HG02938 (cell line): ENCODE measurements around the gene SYT12.
"Not testable (repeated sequence)": the region's sequence is repeated elsewhere in the genome, so short reads cannot be mapped to it uniquely, and the experiment has no call there.

ENCODE experiments used
- ATAC-seq: cut with Tn5 transposase; IDR thresholded peaks from one replicate; pipeline ENCODE4 v1.9.1; 2021; ENCODE audit warnings: mild to moderate bottlenecking, moderate library complexity; ENCODE audit not compliant: unreplicated experiment

SYT12 gene, protein sequence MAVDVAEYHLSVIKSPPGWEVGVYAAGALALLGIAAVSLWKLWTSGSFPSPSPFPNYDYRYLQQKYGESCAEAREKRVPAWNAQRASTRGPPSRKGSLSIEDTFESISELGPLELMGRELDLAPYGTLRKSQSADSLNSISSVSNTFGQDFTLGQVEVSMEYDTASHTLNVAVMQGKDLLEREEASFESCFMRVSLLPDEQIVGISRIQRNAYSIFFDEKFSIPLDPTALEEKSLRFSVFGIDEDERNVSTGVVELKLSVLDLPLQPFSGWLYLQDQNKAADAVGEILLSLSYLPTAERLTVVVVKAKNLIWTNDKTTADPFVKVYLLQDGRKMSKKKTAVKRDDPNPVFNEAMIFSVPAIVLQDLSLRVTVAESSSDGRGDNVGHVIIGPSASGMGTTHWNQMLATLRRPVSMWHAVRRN

DNA sequence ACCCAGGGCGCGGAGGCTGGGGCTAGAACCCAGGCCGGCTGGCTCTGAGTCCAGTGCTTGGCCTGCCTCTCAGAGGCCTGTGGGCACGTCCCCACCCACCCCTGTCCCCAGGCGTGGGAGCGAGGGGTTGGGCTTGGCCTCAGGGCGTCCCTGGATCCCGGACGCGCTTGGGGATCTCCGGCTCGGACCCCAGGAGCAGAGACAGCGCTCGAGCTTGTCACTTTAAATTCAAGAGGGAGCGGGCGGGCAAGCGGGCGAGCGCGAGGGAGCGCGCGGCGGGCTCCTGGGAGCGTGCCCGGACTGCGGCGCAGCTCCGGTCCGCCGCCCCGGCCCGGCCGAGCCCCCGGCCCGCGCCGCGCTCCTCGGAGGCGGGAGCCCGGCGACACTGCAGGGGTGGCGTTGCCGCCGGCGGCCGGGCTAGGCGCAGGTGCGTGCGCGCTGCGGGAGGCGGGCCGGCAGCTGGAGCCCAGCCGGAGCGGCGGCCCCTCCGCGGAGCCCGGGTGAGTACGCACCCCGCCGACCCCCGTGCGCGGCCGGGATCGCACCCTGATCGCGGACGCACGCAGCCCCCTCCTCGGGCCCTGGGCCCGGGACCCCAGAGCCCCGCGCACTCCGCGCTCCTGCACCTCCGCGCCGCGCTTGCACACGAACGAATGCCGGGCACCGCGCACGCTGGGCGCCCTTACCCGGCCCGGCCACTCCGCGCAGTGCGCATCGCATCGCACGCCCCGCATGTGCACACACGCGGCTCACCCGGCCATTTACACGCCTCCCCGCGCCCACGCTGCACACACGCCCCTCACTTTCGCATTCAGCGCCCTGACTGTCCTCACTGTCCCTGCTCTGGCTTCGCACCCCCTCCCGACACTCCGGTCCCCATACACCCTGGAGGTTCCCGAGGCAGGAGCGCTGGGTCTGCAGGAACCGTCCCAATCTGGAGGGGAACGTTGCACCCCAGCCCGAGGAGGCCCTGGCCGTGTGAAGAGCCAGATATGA is at the start of gene SYT12:
TSS of gene SYT12 (plus strand) at position 174 of the 996 bp plus-strand sequence. CDS start 7,011 bp downstream, outside the sequence.
- no peak for ATAC-seq

DNA sequence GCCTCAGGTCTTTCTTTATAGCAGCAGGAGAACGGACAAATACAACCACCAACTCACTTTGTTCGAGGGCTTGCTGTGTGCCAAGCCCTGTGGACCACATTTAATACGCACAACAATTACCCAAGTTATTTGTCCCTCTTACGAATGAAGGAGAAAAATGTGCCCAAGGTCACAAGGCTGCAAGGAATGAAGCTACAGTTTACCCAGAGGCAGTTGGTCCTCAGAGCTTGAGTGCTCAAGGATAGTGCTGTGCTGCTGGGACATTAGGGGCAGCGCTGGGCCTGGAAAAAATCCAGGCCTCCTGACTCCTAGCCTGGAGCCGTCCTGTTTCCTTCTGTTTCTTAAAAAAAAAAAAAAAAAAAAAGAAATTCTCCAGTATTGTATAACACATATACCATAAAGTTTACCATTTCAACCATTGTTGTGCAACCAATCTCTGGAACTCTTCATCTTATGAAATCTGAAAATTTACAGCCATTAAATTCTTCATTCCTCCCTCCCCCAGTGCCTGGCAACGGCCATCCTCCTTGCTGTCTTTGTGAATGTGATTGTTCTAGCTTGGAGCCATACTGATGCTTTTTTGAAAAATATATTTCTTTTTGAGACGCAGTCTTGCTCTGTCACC is 48.9 kb upstream of the SYT12 start:
- ATAC-seq = no peak

- no peak for ATAC-seq
These were observed 48.1 kb upstream of the SYT12 start, which contains the start of gene C11orf86 for GRCh38 chr11:66974724-66975404. C11orf86 (plus strand) TSS chr11:66975304; CDS start chr11:66975363, 59 bp downstream.

DNA sequence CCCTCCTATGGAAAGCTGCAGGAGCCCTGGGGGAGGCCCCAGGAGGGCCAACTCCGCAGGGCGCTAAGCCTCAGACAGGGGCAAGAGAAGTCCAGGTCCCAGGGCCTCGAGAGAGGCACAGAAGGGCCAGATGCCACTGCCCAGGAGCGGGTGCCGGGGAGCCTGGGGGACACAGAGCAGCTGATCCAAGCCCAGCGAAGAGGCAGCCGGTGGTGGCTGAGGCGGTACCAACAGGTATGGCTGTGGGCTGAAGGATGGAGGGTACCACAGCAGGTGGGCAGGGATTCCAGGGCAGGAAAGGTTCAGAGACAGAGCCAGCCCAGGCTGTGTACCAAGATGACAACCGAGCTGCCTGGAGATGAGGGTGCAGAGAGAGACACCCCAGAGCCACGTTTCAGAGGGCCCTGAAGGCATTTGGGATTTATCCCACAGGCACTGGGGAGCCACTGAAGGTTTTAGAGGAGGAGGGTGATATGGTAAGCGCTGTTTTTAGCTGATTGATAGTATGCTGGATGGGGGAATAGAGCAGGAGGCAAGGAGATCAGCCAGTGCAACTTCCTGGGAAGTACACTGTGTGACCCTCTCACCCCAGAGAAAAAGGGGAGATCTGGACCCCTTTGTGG is 47.4 kb upstream of the SYT12 start:
- ATAC-seq = no peak

GRCh38 chr11:66976028-66976467 is 46.9 kb upstream of the SYT12 start:
- no peak for ATAC-seq

GRCh38 chr11:66976925-66977324 is 46.0 kb upstream of the SYT12 start:
- ATAC-seq = no peak

DNA sequence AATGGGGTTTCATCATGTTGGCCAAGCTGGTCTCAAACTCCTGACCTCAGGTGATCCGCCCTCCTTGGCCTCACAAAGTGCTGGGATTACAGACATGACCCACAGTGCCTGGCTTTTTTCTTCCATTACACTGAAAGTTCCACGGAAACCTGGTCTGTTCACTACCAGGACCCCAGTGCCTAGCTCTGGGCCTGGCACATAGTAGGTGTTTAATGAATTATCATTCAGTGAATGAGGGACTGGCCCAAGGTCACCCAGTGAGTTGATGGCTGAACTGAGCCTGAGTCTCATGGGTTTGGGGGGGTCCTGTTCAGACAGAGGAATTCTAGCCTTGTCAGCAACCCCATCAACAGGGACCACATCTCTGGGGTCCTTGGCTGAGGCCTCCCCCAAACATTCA is 44.7 kb upstream of the SYT12 start:
- ATAC-seq = no peak

DNA sequence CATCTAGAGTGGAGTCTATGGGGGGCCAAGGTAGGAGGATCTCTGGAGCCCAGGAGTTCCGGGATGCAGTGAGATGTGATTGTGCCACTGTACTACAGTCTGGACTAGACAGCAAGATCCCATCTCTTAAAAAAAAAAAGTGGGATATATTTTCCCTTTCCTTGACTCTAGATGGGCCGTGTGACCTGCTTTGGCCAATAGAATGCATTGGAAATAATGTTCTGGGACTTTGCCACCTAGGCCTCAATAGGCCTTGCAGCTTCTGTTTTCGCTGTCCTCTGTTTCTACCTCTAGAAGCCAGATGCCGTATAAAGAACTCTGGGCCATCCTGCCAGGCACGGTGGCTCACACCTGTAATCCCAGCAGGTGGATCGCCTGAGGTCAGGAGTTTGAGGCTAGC is 44.2 kb upstream of the SYT12 start:
- ATAC-seq = no peak

- no peak for ATAC-seq
These were observed 43.5 kb upstream of the SYT12 start for GRCh38 chr11:66979336-66979980.

DNA sequence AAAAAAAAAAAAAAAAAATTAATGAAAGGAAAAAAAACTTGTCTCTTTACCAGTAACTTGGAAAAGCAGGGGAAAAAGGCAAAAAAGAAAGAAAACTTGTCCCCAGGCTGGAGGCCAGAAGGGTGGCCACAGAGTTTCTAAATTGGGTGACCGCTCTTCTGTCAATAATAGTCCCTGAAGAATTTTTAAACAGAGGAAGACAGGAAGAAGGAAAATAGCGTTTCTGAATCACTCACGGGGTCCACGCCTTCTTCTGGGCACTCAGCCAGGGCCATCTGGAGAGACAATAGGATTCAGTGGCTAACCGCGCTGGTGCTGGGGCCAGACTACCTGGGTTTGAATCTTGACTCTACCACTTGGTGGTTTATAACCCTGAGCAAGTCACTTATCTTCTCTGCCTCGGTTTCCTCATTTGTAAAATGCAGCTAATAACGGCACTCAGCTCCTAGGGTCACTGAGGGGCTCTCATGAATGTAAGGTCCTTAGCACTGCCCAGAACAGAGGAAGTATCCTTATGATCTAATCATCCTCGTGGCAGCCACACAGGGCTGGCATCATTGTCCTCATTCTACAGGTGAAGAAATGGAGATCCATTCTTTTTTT is 40.9 kb upstream of the SYT12 start:
- no peak for ATAC-seq

GRCh38 chr11:66983275-66983924 is 39.5 kb upstream of the SYT12 start:
- no peak for ATAC-seq

DNA sequence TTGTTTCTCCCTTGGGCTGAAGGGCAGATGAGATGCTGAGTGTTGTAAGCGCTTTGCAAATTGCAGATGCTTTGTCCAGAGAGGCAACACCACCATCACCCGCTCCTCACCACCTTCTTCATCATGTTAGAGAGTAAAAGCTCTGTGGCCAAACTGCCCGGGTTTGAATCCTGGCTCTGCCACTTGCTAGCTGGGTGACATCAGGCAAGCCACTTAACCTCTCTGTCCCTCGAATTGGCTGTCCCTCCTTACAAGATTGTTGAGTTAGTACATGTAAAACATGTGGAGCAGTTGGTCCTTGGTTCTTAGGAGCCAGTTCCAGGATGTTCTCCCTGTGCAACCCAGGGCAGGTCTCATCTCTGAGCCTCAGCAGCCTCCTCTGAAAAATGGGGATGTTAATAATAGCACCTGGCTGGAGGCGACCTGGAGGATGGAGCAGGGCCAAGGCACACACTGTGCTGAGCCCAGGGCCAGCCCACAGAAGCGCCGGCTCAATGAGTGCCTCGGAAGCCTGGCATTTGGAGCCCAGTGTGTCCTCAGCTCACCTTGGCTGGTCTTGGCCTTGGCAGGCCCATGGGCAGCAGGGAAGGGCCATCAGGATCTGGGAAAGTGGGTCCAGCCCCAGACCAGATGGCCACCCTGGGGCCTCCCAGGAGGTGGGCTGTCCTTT is 37.3 kb upstream of the SYT12 start:
- no peak for ATAC-seq

GRCh38 chr11:66986178-66986545 is 36.8 kb upstream of the SYT12 start:
- no peak for ATAC-seq

- no peak for ATAC-seq
These were observed 35.7 kb upstream of the SYT12 start for GRCh38 chr11:66987158-66987620.

- ATAC-seq = no peak
These were observed 34.9 kb upstream of the SYT12 start for GRCh38 chr11:66987924-66988637.

GRCh38 chr11:66988741-66989140 is 34.2 kb upstream of the SYT12 start:
- ATAC-seq = not testable (repeated sequence)

GRCh38 chr11:66989360-66989759 is 33.6 kb upstream of the SYT12 start:
- not testable (repeated sequence) for ATAC-seq
